Measurements from ENCODE around the gene CRYZ.

GRCh38 chr1:74693473-74693872, 39.4 kb downstream of the CRYZ start:
- TF ChIP-seq POLR2A (IDR thresholded peaks at IDR 0.05; ENCODE audit: low read depth, low read length) (no peak), TAF1 (IDR thresholded peaks at IDR 0.05; ENCODE audit: low read depth, low read length) (no peak), PAX5 (IDR thresholded peaks at IDR 0.05; ENCODE audit: insufficient read depth, low read length, severe bottlenecking) (no peak)

All from GM12891 (cell line).